CD4-positive, alpha-beta T cell (primary cell): ENCODE results near the gene CRIP1. TPM values are rescaled to one million over a fixed set of nuclear protein-coding genes. Genes with fewer than 3 reads are reported as not detected.

ENCODE experiments used
- ATAC-seq: fragments of 200-7000 bp; cut with Tn5 transposase; one replicate; pipeline ENCODE4 v1.10.0; 2022; ENCODE audit warnings: mild to moderate bottlenecking; ENCODE audit not compliant: poor library complexity
- CTCF ChIA-PET: fragments of 350-600 bp; sonication (Branson Sonifier 250); formaldehyde crosslinking; loops from one replicate; lab custom pipeline; 2021; ENCODE audit warnings: antibody characterized with exemption, inconsistent platforms; lab: Charles Lee
- POLR2A ChIA-PET: fragments of 350-600 bp; sonication (Branson Sonifier 250); formaldehyde crosslinking; loops from one replicate; lab custom pipeline; 2021; ENCODE audit warnings: antibody characterized with exemption, inconsistent platforms; lab: Charles Lee
- DNase-seq, 14 experiments: peaks; one replicate each; pipeline ENCODE4 v3.0.0-alpha.2; 2013 to 2020; ENCODE audit warnings: mixed read lengths in 2 of 14
- H3K27ac ChIP-seq, 2 donors: one replicate each; pipeline versions ENCODE4 v1.5.1 to v1.7.0; 2013; ENCODE audit warnings: low read length in 2 of 2, low read depth in 1 of 2, mild to moderate bottlenecking in 1 of 2
- H3K27me3 ChIP-seq, 2 experiments: 1 replicate in 1 of 2; 2 replicates in 1 of 2; pipeline versions ENCODE4 v1.6.1 to v1.7.0; 2013; ENCODE audit warnings: low read length in 2 of 2, control low read depth in 1 of 2, mild to moderate bottlenecking in 1 of 2, moderate library complexity in 1 of 2; ENCODE audit not compliant: insufficient read depth in 2 of 2, control insufficient read depth in 1 of 2
- H3K36me3 ChIP-seq: one replicate; pipeline ENCODE4 v1.6.1; 2013; ENCODE audit warnings: low read length, control low read depth; ENCODE audit not compliant: insufficient read depth
- H3K4me1 ChIP-seq: one replicate; pipeline ENCODE4 v1.6.1; 2013; ENCODE audit warnings: low read length, control low read depth; ENCODE audit not compliant: insufficient read depth
- H3K4me3 ChIP-seq: one replicate; pipeline ENCODE4 v1.5.1; 2013; ENCODE audit warnings: mild to moderate bottlenecking, low read length, moderate library complexity
- H3K9me3 ChIP-seq, 2 experiments: 1 replicate in 1 of 2; 2 replicates in 1 of 2; pipeline versions ENCODE4 v1.6.1 to v1.7.0; 2013; ENCODE audit warnings: low read length in 2 of 2, mild to moderate bottlenecking in 2 of 2, control low read depth in 1 of 2, moderate library complexity in 1 of 2; ENCODE audit not compliant: control insufficient read depth in 1 of 2, insufficient read depth in 1 of 2
- H3K27ac Mint-ChIP-seq: one replicate; pipeline ENCODE4 v1.8.0; 2020; ENCODE audit warnings: mixed read lengths
- H3K27me3 Mint-ChIP-seq: one replicate; pipeline ENCODE4 v1.8.0; 2021; ENCODE audit warnings: mixed read lengths
- H3K36me3 Mint-ChIP-seq: one replicate; pipeline ENCODE4 v1.8.0; 2021; ENCODE audit warnings: low read depth, mixed read lengths
- H3K4me1 Mint-ChIP-seq: one replicate; pipeline ENCODE4 v1.8.0; 2021; ENCODE audit warnings: low read depth, mixed read lengths
- H3K4me3 Mint-ChIP-seq: one replicate; pipeline ENCODE4 v1.8.0; 2020; ENCODE audit warnings: mild to moderate bottlenecking, mixed read lengths
- H3K9me3 Mint-ChIP-seq: one replicate; pipeline ENCODE4 v1.8.0; 2020; ENCODE audit warnings: mixed read lengths
- intact Hi-C, 2 experiments: fragments of 100-400 bp; cut with DNase I in 1 of 2; cut with micrococcal nuclease in 1 of 2; formaldehyde crosslinking; loops; one replicate each; pipeline versions ENCODE4 v1.15.1 to v1.9.0; 2023 to 2025; cut with DNase I, micrococcal nuclease
- total RNA-seq, 174 experiments: library from RNA in 2 of 174; stranded (reverse) in 2 of 174; gene quantifications; one replicate each; pipeline ENCODE4 v1.2.3 and lab custom pipeline; 2021 to 2026
- TF ChIP-seq, protein P1 (sequence below): fragments of 200-600 bp; IDR thresholded peaks from one replicate; pipeline ENCODE4 v1.8.0; 2022; ENCODE audit warnings: antibody characterized with exemption, mild to moderate bottlenecking

Gene CRIP1
- total RNA-seq, 2 experiments from 2014 or later, result 250 to 258 TPM

DNA sequence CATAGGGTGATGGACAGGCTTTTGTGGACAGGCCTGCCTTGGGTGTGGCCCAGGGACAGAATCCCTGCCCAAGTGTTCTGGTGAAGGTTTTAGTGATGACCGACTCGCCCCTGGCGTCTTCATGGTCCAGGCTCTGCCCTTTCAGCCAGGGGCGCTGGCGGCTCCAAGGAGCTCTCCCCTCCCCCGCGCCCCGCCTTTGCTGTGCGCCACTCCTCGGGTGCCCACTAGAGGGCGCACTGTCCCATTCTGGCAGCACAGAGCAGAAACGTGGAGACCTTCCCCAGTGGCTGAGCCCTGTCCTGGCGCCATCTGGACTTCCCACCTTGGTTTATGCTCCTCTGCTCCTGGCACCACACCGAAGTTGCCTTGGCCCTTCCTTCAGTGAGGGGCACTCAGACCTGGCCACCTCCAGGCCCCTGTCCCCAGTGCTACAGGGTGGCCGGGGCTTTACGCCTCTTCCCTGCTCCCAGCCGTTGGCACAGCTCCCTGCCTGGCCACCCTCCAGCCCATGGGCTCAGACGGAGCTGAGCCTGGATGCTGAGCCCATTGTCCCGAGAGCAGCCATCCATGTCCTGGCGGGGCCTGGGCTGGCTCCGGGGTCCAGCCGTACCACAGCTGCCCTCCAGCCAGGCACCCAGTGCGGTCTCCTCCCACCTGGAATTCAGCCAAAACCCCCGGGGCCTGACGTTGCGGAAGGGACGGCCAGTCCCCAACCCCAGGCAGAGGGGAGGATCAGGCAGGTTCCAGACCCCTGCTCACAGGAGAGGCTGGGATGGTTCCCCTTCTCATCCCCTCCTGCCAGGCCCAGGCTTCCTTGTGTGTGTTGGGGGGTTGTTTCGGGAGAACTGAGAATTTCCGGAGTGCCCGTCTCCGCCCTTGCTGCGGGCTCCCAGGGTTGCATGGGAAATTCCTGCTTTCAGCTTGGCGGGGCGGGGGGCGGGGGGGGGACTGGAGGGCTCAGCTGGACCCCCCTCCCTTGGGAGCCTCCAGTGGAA is 5.6 kb upstream of the CRIP1 start:
- H3K36me3 Mint-ChIP-seq, result peaks cover 10% of the 10 kb centered on the region
- POLR2A ChIA-PET, result interaction anchor here (0.7 to 7.7 kb wide), 12 partner anchors 7 to 460 kb away, joined by 3 to 154 read pairs (median 3); partner anchors contain the start of genes BRF1, CDCA4, GPR132 and PACS2
- TF ChIP-seq, protein P1, sequence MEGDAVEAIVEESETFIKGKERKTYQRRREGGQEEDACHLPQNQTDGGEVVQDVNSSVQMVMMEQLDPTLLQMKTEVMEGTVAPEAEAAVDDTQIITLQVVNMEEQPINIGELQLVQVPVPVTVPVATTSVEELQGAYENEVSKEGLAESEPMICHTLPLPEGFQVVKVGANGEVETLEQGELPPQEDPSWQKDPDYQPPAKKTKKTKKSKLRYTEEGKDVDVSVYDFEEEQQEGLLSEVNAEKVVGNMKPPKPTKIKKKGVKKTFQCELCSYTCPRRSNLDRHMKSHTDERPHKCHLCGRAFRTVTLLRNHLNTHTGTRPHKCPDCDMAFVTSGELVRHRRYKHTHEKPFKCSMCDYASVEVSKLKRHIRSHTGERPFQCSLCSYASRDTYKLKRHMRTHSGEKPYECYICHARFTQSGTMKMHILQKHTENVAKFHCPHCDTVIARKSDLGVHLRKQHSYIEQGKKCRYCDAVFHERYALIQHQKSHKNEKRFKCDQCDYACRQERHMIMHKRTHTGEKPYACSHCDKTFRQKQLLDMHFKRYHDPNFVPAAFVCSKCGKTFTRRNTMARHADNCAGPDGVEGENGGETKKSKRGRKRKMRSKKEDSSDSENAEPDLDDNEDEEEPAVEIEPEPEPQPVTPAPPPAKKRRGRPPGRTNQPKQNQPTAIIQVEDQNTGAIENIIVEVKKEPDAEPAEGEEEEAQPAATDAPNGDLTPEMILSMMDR, result peak; percentile 98
- intact Hi-C loops, result loop anchor here in 1 of 2 experiments (1.0 to 2.0 kb wide), 2 partner anchors 9 to 82 kb away; partner anchors contain the start of gene TEX22
- Histone ChIP-seq H3K27ac (peak overlapping the region; percentile 100), H3K27me3 (peaks cover 0 to 2% of the 10 kb centered on the region in 2 experiments), H3K36me3 (no peaks in the 10 kb centered on the region), H3K4me3 (peak overlapping the region; percentile 61), H3K9me3 (peaks cover 0 to 22% of the 10 kb centered on the region in 2 experiments), H3K4me1 (peaks cover 95% of the 10 kb centered on the region)
- ATAC-seq (peak; percentile 42), DNase-seq (peak; percentile 84 to 96 (median 91))
- H3K9me3 Mint-ChIP-seq, result no peaks in the 10 kb centered on the region
- peaks cover 65% of the 10 kb centered on the region for H3K4me1 Mint-ChIP-seq
- H3K27me3 Mint-ChIP-seq, result no peaks in the 10 kb centered on the region
- H3K4me3 Mint-ChIP-seq, result peak overlapping the region; percentile 90
- H3K27ac Mint-ChIP-seq, result peak overlapping the region; percentile 97
- CTCF ChIA-PET, result interaction anchor here (0.7 to 3.1 kb wide), 11 partner anchors 9 to 180 kb away, joined by 3 to 155 read pairs (median 5); partner anchors contain the start of genes BRF1 and TEDC1

DNA sequence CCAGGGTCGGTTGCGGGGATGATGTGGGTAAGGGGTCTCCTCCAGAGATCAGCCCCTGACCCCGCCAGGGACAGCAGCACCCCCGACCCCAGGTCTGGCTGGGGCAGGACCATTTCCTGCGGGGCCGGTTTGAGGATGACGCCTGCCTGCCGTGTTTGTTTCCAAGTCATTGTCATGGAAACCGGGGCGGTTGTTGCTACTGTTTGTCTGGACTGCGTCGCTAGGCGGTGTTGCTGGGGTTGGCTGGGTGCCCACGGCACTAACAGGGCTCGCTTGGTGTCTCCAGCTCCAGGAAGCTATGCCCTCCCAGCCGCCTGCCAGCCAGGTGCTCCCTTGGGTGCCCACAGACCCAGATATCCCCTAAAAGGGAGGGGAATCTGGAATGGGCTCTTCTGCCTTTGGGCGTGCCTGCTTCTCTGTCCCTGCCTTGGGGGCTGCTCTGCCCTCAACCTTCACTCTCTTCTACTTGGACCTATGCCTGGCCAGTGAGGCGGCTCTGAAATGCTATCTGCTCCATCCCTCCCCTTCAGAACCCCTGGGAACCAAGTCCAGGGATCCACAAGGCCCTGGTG is 4.7 kb upstream of the CRIP1 start:
- H3K4me1 ChIP-seq, result peaks cover 95% of the 10 kb centered on the region
- intact Hi-C loops, result loop anchor here (1.0 to 2.0 kb wide), 2 partner anchors 8 to 83 kb away; partner anchors contain the start of gene TEX22 (in 1 of the 2)

More for the DNA sequence above, 4.7 kb upstream of the CRIP1 start:
- Histone ChIP-seq H3K36me3 (no peaks in the 10 kb centered on the region), H3K27me3 (no peaks in the 10 kb centered on the region), H3K27ac (peak overlapping the region; percentile 100), H3K9me3 (peaks cover 0 to 17% of the 10 kb centered on the region in 2 experiments), H3K4me3 (peak overlapping the region; percentile 61)
- Mint-ChIP-seq H3K36me3 (peaks cover 10% of the 10 kb centered on the region), H3K9me3 (no peaks in the 10 kb centered on the region), H3K4me1 (peaks cover 60% of the 10 kb centered on the region), H3K27ac (peak overlapping the region; percentile 97), H3K4me3 (peak overlapping the region; percentile 89), H3K27me3 (no peaks in the 10 kb centered on the region)
- CTCF ChIA-PET, result interaction anchor here (1.1 to 3.1 kb wide), 4 partner anchors 10 to 67 kb away, joined by 4 to 155 read pairs (median 11); partner anchors contain the start of gene TEDC1
- ATAC-seq (peak; percentile 47), DNase-seq (peak; percentile 91 to 100 (median 96))
- TF ChIP-seq, protein P1, result no peak
- POLR2A ChIA-PET, result interaction anchor here (1.0 to 7.7 kb wide), 7 partner anchors 8 to 461 kb away, joined by 3 to 154 read pairs (median 3); partner anchors contain the start of genes CDCA4 and TEDC1
